HepG2 (cell line): Measurements from ENCODE around the gene SMYD5. TPM values are rescaled to one million over a fixed set of nuclear protein-coding genes. Genes with fewer than 3 reads are reported as not detected.

Experiments
- ARHGAP35 ChIP-seq: sonication (generic); formaldehyde crosslinking; IDR thresholded peaks from 2 replicates; pipeline ENCODE4 v1.9.0; 2022; ENCODE audit warnings: mild to moderate bottlenecking, inconsistent platforms, moderate library complexity, missing genetic modification reagents, borderline replicate concordance
- CBFB ChIP-seq: sonication (generic); formaldehyde crosslinking; IDR thresholded peaks from 2 replicates; pipeline ENCODE4 v1.4.0; 2020; ENCODE audit warnings: missing genetic modification reagents
- MEIS1 ChIP-seq: sonication (generic); formaldehyde crosslinking; IDR thresholded peaks from 2 replicates; pipeline ENCODE4 v1.9.0; 2021; ENCODE audit warnings: mild to moderate bottlenecking, missing genetic modification reagents, moderate library complexity, borderline replicate concordance
- RFXAP ChIP-seq: sonication (generic); formaldehyde crosslinking; IDR thresholded peaks from 2 replicates; pipeline ENCODE4 v1.4.0; 2020; ENCODE audit warnings: missing genetic modification reagents, borderline replicate concordance
- SIN3B ChIP-seq: fragments of 150-350 bp; IDR thresholded peaks from 2 replicates; pipeline ENCODE4 v1.6.1; 2014; ENCODE audit warnings: low read length
- YEATS4 ChIP-seq: sonication (generic); formaldehyde crosslinking; IDR thresholded peaks from 2 replicates; pipeline ENCODE4 v1.4.0; 2020; ENCODE audit warnings: missing genetic modification reagents, borderline replicate concordance
- ZNF773 ChIP-seq: sonication (generic); formaldehyde crosslinking; IDR thresholded peaks from 2 replicates; pipeline ENCODE4 v1.4.0; 2020; ENCODE audit warnings: missing genetic modification reagents, borderline replicate concordance
- ZSCAN25 ChIP-seq: sonication (generic); formaldehyde crosslinking; IDR thresholded peaks from 2 replicates; pipeline ENCODE4 v1.8.0; 2022; ENCODE audit warnings: mild to moderate bottlenecking, missing genetic modification reagents
- polyA plus RNA-seq, 8 experiments: library from polyadenylated mRNA; depleted of rRNA in 3 of 8; stranded (reverse) in 7 of 8; unstranded in 1 of 8; fragments of >200 nt; fragmentation: Illumina TruSeq in 4 of 8; extraction: Trizol in 4 of 8; gene quantifications; 2 replicates each; pipeline versions ENCODE4 v1.2.1 to v1.2.3, GENCODE V29; 2011 to 2016; ENCODE audit warnings: low read depth in 4 of 8, missing spikeins in 1 of 8, mixed read lengths in 1 of 8; ENCODE audit not compliant: insufficient read depth in 1 of 8
- total RNA-seq, 5 experiments: library from RNA; depleted of rRNA; stranded (reverse); fragments of >200 nt; fragmentation: Illumina TruSeq; extraction: Trizol; gene quantifications; 2 replicates each; pipeline ENCODE4 v1.2.3, GENCODE V29; 2016; ENCODE audit warnings: low read depth in 1 of 5
- TF ChIP-seq, protein P1 (sequence below): sonication (generic); formaldehyde crosslinking; IDR thresholded peaks from 2 replicates; pipeline ENCODE4 v1.5.1; 2020; ENCODE audit warnings: mild to moderate bottlenecking, missing genetic modification reagents
- TF ChIP-seq, protein P2 (sequence below): sonication (generic); formaldehyde crosslinking; IDR thresholded peaks from 2 replicates; pipeline ENCODE4 v1.4.0; 2020; ENCODE audit warnings: mild to moderate bottlenecking, missing genetic modification reagents
- TF ChIP-seq, protein P3 (sequence below): sonication (generic); formaldehyde crosslinking; conservative IDR thresholded peaks from 2 replicates; pipeline ENCODE4 v1.4.0; 2020; ENCODE audit warnings: missing genetic modification reagents
- TF ChIP-seq, protein P4 (sequence below): IDR thresholded peaks from 2 replicates; pipeline ENCODE4 v1.6.1; 2016; ENCODE audit warnings: low read depth, missing genetic modification reagents, missing compliant biosample characterization
- TF ChIP-seq, protein P5 (sequence below): IDR thresholded peaks from 2 replicates; pipeline ENCODE4 v1.6.1; 2018; ENCODE audit warnings: missing genetic modification reagents, mild to moderate bottlenecking, missing compliant biosample characterization
- TF ChIP-seq, protein P6 (sequence below): sonication (generic); formaldehyde crosslinking; IDR thresholded peaks from 2 replicates; pipeline ENCODE4 v1.4.0; 2020; ENCODE audit warnings: missing genetic modification reagents

Gene SMYD5
- total and polyA plus RNA-seq, 2 of the 13 experiments (the other 11 are each of a cell fraction or from before 2014, with no cell fraction given), result 55.8 to 70.4 TPM

DNA sequence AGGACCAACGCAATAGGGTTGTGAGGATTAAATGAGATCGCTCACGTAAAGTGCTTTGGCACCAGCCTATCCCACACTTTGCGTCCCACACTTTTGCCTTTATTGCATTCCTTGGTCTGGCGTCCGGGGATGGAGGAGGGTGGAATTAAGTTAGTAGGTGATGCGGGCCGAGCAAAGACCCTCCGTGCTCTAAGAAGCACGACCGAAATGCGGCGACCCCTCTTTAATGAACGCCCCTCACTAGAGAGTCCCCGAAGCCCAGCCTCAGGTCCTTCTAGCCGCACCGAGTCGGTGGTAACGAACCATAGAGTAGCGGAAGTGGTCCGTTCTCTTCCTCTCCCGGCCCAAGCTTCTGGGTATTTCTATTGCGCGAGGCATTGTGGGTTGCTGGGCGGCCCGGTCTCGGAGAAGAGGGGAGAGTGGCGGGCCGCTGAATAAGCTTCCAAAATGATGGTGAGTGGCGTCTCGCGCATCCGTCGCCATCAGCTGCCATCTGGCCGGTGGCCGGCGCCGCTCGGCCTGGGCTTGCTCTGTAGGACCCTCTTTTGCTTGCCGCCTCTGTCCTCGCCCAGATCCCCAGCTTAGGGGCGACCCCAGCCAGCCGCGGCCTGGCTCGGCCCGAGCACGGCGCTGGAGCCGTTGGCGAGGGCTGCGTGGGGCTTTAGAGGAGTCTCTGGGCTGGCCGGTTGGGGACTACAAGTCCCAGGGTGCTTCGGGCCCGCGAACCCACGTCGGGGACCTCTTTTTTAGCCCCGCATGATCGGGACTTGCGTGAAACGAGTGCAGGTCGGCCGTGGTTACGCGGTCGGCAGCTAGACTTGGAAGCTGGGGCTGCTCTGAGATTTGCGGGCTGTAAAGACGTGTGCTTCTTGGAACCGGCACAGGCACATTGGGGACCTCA lies 20.1 kb downstream of the SMYD5 start, which contains the start of gene CCT7 (continued):
- TF ChIP-seq, protein P1, sequence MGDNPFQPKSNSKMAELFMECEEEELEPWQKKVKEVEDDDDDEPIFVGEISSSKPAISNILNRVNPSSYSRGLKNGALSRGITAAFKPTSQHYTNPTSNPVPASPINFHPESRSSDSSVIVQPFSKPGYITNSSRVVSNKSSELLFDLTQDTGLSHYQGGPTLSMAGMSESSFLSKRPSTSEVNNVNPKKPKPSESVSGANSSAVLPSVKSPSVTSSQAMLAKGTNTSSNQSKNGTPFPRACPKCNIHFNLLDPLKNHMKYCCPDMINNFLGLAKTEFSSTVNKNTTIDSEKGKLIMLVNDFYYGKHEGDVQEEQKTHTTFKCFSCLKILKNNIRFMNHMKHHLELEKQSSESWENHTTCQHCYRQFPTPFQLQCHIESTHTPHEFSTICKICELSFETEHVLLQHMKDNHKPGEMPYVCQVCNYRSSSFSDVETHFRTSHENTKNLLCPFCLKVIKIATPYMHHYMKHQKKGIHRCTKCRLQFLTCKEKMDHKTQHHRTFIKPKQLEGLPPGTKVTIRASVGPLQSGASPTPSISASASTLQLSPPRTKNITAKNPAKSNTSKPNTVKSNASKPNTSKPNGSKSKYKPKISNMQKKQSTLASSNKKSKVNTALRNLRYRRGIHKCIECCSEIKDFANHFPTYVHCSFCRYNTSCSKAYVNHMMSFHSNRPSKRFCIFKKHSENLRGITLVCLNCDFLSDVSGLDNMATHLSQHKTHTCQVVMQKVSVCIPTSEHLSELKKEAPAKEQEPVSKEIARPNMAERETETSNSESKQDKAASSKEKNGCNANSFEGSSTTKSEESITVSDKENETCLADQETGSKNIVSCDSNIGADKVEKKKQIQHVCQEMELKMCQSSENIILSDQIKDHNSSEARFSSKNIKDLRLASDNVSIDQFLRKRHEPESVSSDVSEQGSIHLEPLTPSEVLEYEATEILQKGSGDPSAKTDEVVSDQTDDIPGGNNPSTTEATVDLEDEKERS, result peak; percentile 80
- TF ChIP-seq ARHGAP35 (CRISPR knock-in tag), result peak; percentile 78; the same call in 1 of the 2 replicates
- TF ChIP-seq CBFB, result peak; percentile 31; the same call in 1 of the 2 replicates
- peak; percentile 4; the same call in 1 of the 2 replicates for TF ChIP-seq ZNF773 (CRISPR knock-in tag)
- peak; percentile 56; the same call in 1 of the 2 replicates for TF ChIP-seq SIN3B
- peak; percentile 68; the same call in 1 of the 2 replicates for TF ChIP-seq ZSCAN25 (CRISPR knock-in tag)
- TF ChIP-seq, protein P2, sequence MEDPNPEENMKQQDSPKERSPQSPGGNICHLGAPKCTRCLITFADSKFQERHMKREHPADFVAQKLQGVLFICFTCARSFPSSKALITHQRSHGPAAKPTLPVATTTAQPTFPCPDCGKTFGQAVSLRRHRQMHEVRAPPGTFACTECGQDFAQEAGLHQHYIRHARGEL (CRISPR knock-in tag), result no peak; the same call in 1 of the 2 replicates
- TF ChIP-seq RFXAP (CRISPR knock-in tag), result peak; percentile 91
- TF ChIP-seq, protein P3, sequence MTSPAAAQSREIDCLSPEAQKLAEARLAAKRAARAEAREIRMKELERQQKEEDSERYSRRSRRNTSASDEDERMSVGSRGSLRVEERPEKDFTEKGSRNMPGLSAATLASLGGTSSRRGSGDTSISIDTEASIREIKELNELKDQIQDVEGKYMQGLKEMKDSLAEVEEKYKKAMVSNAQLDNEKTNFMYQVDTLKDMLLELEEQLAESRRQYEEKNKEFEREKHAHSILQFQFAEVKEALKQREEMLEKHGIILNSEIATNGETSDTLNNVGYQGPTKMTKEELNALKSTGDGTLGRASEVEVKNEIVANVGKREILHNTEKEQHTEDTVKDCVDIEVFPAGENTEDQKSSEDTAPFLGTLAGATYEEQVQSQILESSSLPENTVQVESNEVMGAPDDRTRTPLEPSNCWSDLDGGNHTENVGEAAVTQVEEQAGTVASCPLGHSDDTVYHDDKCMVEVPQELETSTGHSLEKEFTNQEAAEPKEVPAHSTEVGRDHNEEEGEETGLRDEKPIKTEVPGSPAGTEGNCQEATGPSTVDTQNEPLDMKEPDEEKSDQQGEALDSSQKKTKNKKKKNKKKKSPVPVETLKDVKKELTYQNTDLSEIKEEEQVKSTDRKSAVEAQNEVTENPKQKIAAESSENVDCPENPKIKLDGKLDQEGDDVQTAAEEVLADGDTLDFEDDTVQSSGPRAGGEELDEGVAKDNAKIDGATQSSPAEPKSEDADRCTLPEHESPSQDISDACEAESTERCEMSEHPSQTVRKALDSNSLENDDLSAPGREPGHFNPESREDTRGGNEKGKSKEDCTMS (CRISPR knock-in tag), result no peak; the same call in 1 of the 2 replicates
- TF ChIP-seq, protein P4, sequence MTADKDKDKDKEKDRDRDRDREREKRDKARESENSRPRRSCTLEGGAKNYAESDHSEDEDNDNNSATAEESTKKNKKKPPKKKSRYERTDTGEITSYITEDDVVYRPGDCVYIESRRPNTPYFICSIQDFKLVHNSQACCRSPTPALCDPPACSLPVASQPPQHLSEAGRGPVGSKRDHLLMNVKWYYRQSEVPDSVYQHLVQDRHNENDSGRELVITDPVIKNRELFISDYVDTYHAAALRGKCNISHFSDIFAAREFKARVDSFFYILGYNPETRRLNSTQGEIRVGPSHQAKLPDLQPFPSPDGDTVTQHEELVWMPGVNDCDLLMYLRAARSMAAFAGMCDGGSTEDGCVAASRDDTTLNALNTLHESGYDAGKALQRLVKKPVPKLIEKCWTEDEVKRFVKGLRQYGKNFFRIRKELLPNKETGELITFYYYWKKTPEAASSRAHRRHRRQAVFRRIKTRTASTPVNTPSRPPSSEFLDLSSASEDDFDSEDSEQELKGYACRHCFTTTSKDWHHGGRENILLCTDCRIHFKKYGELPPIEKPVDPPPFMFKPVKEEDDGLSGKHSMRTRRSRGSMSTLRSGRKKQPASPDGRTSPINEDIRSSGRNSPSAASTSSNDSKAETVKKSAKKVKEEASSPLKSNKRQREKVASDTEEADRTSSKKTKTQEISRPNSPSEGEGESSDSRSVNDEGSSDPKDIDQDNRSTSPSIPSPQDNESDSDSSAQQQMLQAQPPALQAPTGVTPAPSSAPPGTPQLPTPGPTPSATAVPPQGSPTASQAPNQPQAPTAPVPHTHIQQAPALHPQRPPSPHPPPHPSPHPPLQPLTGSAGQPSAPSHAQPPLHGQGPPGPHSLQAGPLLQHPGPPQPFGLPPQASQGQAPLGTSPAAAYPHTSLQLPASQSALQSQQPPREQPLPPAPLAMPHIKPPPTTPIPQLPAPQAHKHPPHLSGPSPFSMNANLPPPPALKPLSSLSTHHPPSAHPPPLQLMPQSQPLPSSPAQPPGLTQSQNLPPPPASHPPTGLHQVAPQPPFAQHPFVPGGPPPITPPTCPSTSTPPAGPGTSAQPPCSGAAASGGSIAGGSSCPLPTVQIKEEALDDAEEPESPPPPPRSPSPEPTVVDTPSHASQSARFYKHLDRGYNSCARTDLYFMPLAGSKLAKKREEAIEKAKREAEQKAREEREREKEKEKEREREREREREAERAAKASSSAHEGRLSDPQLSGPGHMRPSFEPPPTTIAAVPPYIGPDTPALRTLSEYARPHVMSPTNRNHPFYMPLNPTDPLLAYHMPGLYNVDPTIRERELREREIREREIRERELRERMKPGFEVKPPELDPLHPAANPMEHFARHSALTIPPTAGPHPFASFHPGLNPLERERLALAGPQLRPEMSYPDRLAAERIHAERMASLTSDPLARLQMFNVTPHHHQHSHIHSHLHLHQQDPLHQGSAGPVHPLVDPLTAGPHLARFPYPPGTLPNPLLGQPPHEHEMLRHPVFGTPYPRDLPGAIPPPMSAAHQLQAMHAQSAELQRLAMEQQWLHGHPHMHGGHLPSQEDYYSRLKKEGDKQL (CRISPR knock-in tag), result no peak
- peak; percentile 64; the same call in 1 of the 2 replicates for TF ChIP-seq MEIS1 (CRISPR knock-in tag)
- TF ChIP-seq, protein P5, sequence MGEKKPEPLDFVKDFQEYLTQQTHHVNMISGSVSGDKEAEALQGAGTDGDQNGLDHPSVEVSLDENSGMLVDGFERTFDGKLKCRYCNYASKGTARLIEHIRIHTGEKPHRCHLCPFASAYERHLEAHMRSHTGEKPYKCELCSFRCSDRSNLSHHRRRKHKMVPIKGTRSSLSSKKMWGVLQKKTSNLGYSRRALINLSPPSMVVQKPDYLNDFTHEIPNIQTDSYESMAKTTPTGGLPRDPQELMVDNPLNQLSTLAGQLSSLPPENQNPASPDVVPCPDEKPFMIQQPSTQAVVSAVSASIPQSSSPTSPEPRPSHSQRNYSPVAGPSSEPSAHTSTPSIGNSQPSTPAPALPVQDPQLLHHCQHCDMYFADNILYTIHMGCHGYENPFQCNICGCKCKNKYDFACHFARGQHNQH (CRISPR knock-in tag), result peak; percentile 88
- TF ChIP-seq, protein P6, sequence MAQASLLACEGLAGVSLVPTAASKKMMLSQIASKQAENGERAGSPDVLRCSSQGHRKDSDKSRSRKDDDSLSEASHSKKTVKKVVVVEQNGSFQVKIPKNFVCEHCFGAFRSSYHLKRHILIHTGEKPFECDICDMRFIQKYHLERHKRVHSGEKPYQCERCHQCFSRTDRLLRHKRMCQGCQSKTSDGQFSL (CRISPR knock-in tag), result no peak
- peak; percentile 98 for TF ChIP-seq YEATS4
